Astrocyte of the spinal cord (primary cell): ENCODE data around the gene PIK3AP1.

Experiments
- DNase-seq: peaks from one replicate; pipeline ENCODE4 v3.0.0; 2011; ENCODE audit warnings: low read depth, low spot score
- H3K4me3 ChIP-seq: 2 replicates; pipeline ENCODE4 v1.5.1; 2011; ENCODE audit warnings: low read depth, mild to moderate bottlenecking, low read length, moderate library complexity
- CTCF ChIP-seq: IDR thresholded peaks from 2 replicates; pipeline ENCODE4 v1.5.1; 2012; ENCODE audit warnings: low read depth, mild to moderate bottlenecking, low read length, inconsistent platforms
- in situ Hi-C: cut with HindIII; loops from 2 replicates; pipeline ENCODE4 v1.10.0; 2017; ENCODE audit warnings: low sequenced_read_pairs

The PIK3AP1 gene

DNA sequence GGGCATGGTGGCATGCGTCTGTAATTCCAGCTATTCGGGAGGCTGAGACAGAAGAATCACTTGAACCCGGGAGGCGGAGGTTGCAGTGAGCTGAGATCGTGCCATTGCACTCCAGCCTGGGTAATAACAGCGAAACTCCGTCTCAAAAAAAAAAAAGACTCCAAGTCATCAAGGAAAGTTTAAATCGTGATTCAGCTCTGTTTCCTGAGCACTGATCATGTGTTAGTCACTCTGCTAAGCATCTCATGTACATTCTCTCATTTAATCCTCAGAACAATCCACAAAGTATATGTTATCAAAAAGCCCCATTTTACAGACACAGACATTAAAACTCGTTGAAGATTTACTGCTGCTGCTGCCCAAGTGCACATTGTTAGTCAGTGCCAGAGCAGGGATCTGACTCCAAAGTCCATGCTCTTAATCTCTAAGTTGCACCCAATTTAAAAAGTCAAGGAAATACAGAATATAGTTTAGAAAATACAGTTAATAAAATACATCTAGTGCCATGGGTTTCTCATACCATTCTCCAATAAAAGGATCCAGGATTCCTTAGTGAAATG, 6.2 kb downstream of the PIK3AP1 start:
- in situ Hi-C loops: no loop called here

DNA sequence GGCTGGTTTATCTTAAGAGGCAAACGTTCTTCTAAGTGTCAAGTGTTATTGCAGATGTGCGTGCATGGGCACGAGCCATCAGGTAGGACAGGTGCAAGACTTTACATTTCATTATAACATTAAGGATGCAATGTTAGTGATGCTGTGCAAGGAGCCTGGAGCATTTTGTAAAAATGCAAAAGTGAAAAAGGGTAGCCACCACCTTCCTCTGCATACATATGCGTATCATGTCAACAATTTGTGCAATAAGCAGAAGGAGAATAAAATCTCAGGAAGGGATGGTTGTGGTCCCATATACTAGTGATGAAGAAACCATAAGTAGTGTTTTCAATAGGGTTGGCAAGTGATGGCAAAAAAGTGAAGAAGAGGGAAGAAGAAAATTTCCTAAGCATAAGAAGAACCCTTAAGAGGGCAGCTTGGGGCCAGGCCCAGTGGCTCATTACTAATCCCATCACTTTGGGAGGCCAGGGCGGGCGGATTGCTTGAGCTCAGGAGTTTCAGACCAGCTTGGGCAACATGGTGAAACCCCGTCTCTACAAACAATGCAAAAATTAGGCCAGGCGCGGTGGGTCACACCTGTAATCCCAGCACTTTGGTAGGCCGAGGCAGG, 7.5 kb downstream of the PIK3AP1 start:
- no peak overlapping the region for H3K4me3 ChIP-seq
- TF ChIP-seq CTCF: no peak
- in situ Hi-C loops: no loop called here
- DNase-seq: no peak

More for the DNA sequence above, 6.2 kb downstream of the PIK3AP1 start:
- H3K4me3 ChIP-seq: no peak overlapping the region
- DNase-seq: peak; percentile 29
- no peak for TF ChIP-seq CTCF

DNA sequence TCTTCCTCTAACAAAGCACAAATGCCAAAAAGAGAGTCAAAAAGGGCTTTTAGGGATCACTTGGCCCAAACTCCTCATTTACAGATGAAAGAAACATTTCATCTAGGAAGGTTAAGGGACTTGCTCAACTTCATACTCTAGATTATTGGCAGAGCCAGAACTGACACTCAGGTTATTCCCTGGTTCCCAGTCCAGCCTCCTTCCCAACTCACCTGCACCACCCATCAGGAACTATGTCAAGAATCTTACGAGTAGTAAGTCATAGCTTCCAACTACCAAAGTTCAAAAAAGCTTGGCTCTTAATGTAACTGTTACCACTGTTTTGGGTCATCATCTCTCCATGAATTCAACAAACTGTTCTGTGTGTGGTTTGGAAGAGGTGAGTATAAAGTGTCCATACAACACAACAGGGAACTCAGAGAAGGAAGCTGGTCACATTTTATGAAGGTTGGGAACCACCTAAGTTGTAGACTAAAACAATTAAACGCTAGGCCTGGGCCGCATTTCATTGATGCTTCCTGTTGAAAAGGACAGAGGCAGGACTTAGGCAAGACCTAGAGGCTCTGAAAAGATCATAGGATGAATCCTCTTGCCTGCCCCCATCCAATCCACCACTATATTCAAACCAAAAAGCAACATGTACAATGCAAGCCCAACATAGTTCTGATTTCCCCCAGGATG, 9.1 kb downstream of the PIK3AP1 start:
- DNase-seq: no peak
- no peak overlapping the region for H3K4me3 ChIP-seq
- TF ChIP-seq CTCF: no peak
- in situ Hi-C loops: no loop called here

GRCh38 chr10:96709525-96709924, 10.8 kb downstream of the PIK3AP1 start:
- DNase-seq: no peak
- in situ Hi-C loops: no loop called here
- H3K4me3 ChIP-seq: no peak overlapping the region
- TF ChIP-seq CTCF: no peak

DNA sequence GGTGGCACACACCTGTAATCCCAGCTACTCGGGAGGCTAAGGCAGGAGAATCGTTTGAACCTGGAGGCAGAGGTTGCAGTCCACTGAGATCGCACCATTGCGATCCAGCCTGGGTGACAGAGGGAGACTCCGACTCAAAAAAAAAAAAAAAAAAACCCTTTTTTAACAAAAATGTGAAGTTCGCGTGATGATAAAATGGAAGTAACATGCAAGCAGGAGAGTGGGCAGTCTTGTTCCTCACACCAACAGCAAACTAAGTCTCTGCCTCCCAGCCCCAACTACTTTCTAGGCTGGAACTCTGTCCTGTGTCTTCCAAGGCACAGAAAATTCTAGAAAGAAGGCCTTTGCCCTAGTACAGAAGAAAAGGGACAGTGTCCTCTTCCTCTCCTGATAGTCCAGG, 11.3 kb downstream of the PIK3AP1 start:
- TF ChIP-seq CTCF: no peak
- H3K4me3 ChIP-seq: no peak overlapping the region
- in situ Hi-C loops: no loop called here
- no peak for DNase-seq

DNA sequence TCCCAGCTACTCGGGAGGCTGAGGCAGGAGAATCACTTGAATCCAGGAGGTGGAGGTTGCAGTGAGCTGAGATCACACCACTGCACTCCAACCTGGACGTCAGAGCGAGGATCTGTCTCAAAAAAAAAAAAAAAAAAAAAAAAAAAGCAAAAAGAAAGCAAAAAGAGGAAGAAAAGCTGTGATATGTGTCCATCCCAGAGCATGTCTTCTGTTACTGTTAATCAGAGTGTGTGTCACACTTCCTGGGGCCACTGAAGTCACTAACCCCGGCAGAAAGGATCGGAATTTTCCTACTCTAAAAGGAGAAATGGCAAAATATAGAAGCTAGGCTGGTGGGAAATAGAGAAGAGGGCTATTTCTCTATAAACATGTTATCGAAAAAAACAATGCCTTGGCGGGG, 11.9 kb downstream of the PIK3AP1 start:
- TF ChIP-seq CTCF: no peak
- no peak overlapping the region for H3K4me3 ChIP-seq
- in situ Hi-C loops: no loop called here
- DNase-seq: no peak
